Erythroblast (primary cell): ENCODE data around the gene CIITA.

Experiments
- GATA1 ChIP-seq: IDR thresholded peaks from 2 replicates; pipeline ENCODE4 v1.6.1; 2011; ENCODE audit warnings: low read depth, mild to moderate bottlenecking, control low read depth, low read length, moderate library complexity
- POLR2A ChIP-seq: IDR thresholded peaks from 2 replicates; pipeline ENCODE4 v1.6.1; 2011; ENCODE audit warnings: mild to moderate bottlenecking, low read length

GRCh38 chr16:10847176-10847575 lies 29.8 kb upstream of the CIITA start:
- no peak for TF ChIP-seq POLR2A
- TF ChIP-seq GATA1: no peak
